ENCODE data around the gene SLC6A16. TPM values are rescaled to one million over a fixed set of nuclear protein-coding genes. Genes with fewer than 3 reads are reported as not detected.

SLC6A16 gene
- total and polyA plus RNA-seq, 2 of the 8 experiments (the other 6 are each of a cell fraction or from before 2014, with no cell fraction given) = 1.1 to 1.5 TPM

- Histone ChIP-seq H4K91ac (replicated peaks; ENCODE audit: insufficient read length, low read length) (no peak overlapping the region), H3K9ac (replicated peaks in 1 of 4; ENCODE audit: extremely low read depth in 1 of 4, low read depth in 3 of 4, low read length in 3 of 4) (no peak overlapping the region), H3K79me1 (ENCODE audit: low read depth, low read length) (no peaks in the 10 kb centered on the region), H2BK120ac (replicated peaks; ENCODE audit: low read depth, low read length) (no peak overlapping the region), H3K79me2 (ENCODE audit: control insufficient read depth in 1 of 2, insufficient read depth in 2 of 2, low read length in 2 of 2) (no peaks in the 10 kb centered on the region), H2BK20ac (ENCODE audit: low read length) (no peak overlapping the region), H3K4me1 (replicated peaks in 1 of 4; ENCODE audit: control insufficient read depth in 3 of 4, insufficient read depth in 4 of 4, low read length in 3 of 4) (no peaks in the 10 kb centered on the region), H4K5ac (ENCODE audit: insufficient read length, low read depth, low read length) (no peak overlapping the region), H3K23ac (ENCODE audit: insufficient read length) (no peak overlapping the region), H3K23me2 (ENCODE audit: low read depth, low read length) (no peaks in the 10 kb centered on the region), H3K56ac (replicated peaks; ENCODE audit: insufficient read length, low read depth, low read length) (no peak overlapping the region), H2BK5ac (ENCODE audit: low read depth, low read length) (no peak overlapping the region), H3K27ac (ENCODE audit: low read depth, low read length) (no peak overlapping the region), H3K36me3 (ENCODE audit: control insufficient read depth in 2 of 4, insufficient read depth in 4 of 4, low read length in 3 of 4) (no peaks in the 10 kb centered on the region), H4K8ac (ENCODE audit: extremely low read depth, insufficient read depth, low read length) (no peak overlapping the region), H2AFZ (ENCODE audit: low read length) (no peak overlapping the region), H3K18ac (ENCODE audit: extremely low read depth, low read length) (no peak overlapping the region), H3K4ac (replicated peaks; ENCODE audit: insufficient read length, low read depth, low read length) (no peak overlapping the region), H2BK15ac (ENCODE audit: low read length) (no peak overlapping the region), H2AK5ac (ENCODE audit: low read depth, low read length) (no peak overlapping the region), H3K9me3 (ENCODE audit: insufficient read depth in 2 of 2, low read depth in 1 of 2, low read length in 1 of 2) (peaks cover under 1 to 8% of the 10 kb centered on the region in 2 experiments; a peak in 3 of 4 replicates), H3K4me3 (ENCODE audit: extremely low read depth in 1 of 4, insufficient read depth in 2 of 4, low read depth in 3 of 4, low read length in 4 of 4) (no peak overlapping the region), H3K14ac (ENCODE audit: insufficient read length) (no peak overlapping the region), H3K4me2 (ENCODE audit: insufficient read depth in 1 of 2, low read depth in 2 of 2, low read length in 2 of 2) (no peak overlapping the region), H2BK12ac (ENCODE audit: low read depth, low read length) (no peak overlapping the region), H4K20me1 (replicated peaks in 1 of 2; ENCODE audit: control insufficient read depth in 1 of 2, insufficient read depth in 2 of 2, low read length in 2 of 2) (no peaks in the 10 kb centered on the region), H3K27me3 (replicated peaks in 1 of 4; ENCODE audit: control insufficient read depth in 3 of 4, extremely low read depth in 1 of 4, insufficient read depth in 3 of 4, low read length in 3 of 4) (no peaks in the 10 kb centered on the region)
- POLR2A ChIA-PET (ENCODE audit: partially characterized antibody) = interaction anchor here (0.6 kb wide), 1 partner anchor 65 kb away, joined by 4 read pairs; no protein-coding TSS in a partner anchor
- DNase-seq (ENCODE audit: low read depth in 1 of 2, low spot score in 2 of 2) = no peak
- CTCF ChIA-PET (ENCODE audit: partially characterized antibody) = interaction anchor here (1.0 kb wide), 1 partner anchor 23 kb away, joined by 4 read pairs; no protein-coding TSS in a partner anchor
- WGBS, 2 experiments (ENCODE audit: extremely low coverage in 1 of 2, insufficient coverage in 1 of 2, insufficient read length in 1 of 2, insufficient replicate concordance in 2 of 2, low coverage in 1 of 2, low lambda C conversion rate in 2 of 2, missing lambda C conversion rate in 1 of 2) = 94% methylated on average over 4 of the region's 4 CpGs; no CpG with 5 or more reads in 1 of the 2 experiments
- no peak for FAIRE-seq
- TF ChIP-seq CTCF (IDR thresholded peaks at IDR 0.05; ENCODE audit: control extremely low read depth in 1 of 3, insufficient read depth in 1 of 3, low read depth in 1 of 3, low read length in 3 of 3) = no peak
- no peak for TF ChIP-seq NANOG (IDR thresholded peaks at IDR 0.05; ENCODE audit: insufficient read depth, low read depth, low read length, poor library complexity, severe bottlenecking)
- no peak for TF ChIP-seq ATF2 (IDR thresholded peaks at IDR 0.05; ENCODE audit: low read length)
- TF ChIP-seq POU5F1 (IDR thresholded peaks at IDR 0.05; ENCODE audit: low read depth, low read length) = no peak
Observed at GRCh38 chr19:49272204-49272603, 52.8 kb downstream of the SLC6A16 start.

All from H1 (cell line).